HT1080 (cell line): ENCODE data around the gene VSTM2B. TPM values are rescaled to one million over a fixed set of nuclear protein-coding genes. Genes with fewer than 3 reads are reported as not detected.

ENCODE experiments used
- DNase-seq: peaks from one replicate; pipeline ENCODE4 v3.0.0-alpha.2; 2015; ENCODE audit warnings: low read depth
- total RNA-seq: library from RNA; depleted of rRNA; stranded (reverse); fragments of >200 nt; shearing (Covaris generic); gene quantifications from 2 replicates; pipeline ENCODE4 v1.2.3, GENCODE V29; 2014

The VSTM2B gene
- total RNA-seq, 1 experiment from 2014 or later, result not detected

- DNase-seq, result no peak
These were observed 29.8 kb upstream of the VSTM2B start for GRCh38 chr19:29495901-29496441.

- no peak for DNase-seq
These were observed 28.6 kb upstream of the VSTM2B start for GRCh38 chr19:29497241-29497640.

GRCh38 chr19:29497686-29498436 lies 27.9 kb upstream of the VSTM2B start:
- DNase-seq, result no peak

GRCh38 chr19:29499261-29499920 lies 26.4 kb upstream of the VSTM2B start:
- no peak for DNase-seq

- DNase-seq, result no peak
These were observed 25.7 kb upstream of the VSTM2B start for GRCh38 chr19:29499921-29500590.

- DNase-seq, result no peak
These were observed 23.8 kb upstream of the VSTM2B start for GRCh38 chr19:29501816-29502580.

GRCh38 chr19:29502581-29502850 lies 23.3 kb upstream of the VSTM2B start:
- no peak for DNase-seq

- DNase-seq, result no peak
These were observed 22.5 kb upstream of the VSTM2B start for GRCh38 chr19:29503140-29503758.

- no peak for DNase-seq
These were observed 22.0 kb upstream of the VSTM2B start for GRCh38 chr19:29503785-29504184.

- DNase-seq, result no peak
These were observed 21.3 kb upstream of the VSTM2B start for GRCh38 chr19:29504454-29504853.

- no peak for DNase-seq
These were observed 20.5 kb upstream of the VSTM2B start for GRCh38 chr19:29505097-29505824.

- no peak for DNase-seq
These were observed 19.2 kb upstream of the VSTM2B start for GRCh38 chr19:29506619-29506911.

GRCh38 chr19:29507081-29507860 lies 18.5 kb upstream of the VSTM2B start:
- DNase-seq, result no peak

- no peak for DNase-seq
These were observed 17.6 kb upstream of the VSTM2B start for GRCh38 chr19:29508181-29508580.

- no peak for DNase-seq
These were observed 16.3 kb upstream of the VSTM2B start for GRCh38 chr19:29509456-29509855.

- no peak for DNase-seq
These were observed 15.0 kb upstream of the VSTM2B start for GRCh38 chr19:29510701-29511265.

GRCh38 chr19:29511768-29512167 lies 14.0 kb upstream of the VSTM2B start:
- DNase-seq, result no peak

- no peak for DNase-seq
These were observed 13.0 kb upstream of the VSTM2B start for GRCh38 chr19:29512748-29513147.

GRCh38 chr19:29514525-29515232 lies 11.1 kb upstream of the VSTM2B start:
- DNase-seq, result no peak
